SK-N-SH (cell line): Measurements from ENCODE around the gene TEX44. TPM values are rescaled to one million over a fixed set of nuclear protein-coding genes. Genes with fewer than 3 reads are reported as not detected.

Experiments
- CTCF ChIA-PET: fragments of 300-600, 350-600 bp; formaldehyde crosslinking; extraction: SDS; loops from one replicate; lab custom pipeline; 2021; lab: Yijun Ruan, JAX
- POLR2A ChIA-PET: fragments of 350-600 bp; sonication (Branson Sonifier 250); formaldehyde crosslinking; extraction: SDS; loops from one replicate; lab custom pipeline; 2020; ENCODE audit warnings: antibody characterized with exemption, inconsistent platforms; lab: Yijun Ruan, JAX
- DNase-seq: peaks from one replicate; pipeline ENCODE4 v3.0.0; 2012
- H2AFZ ChIP-seq: fragments of 200-600 bp; sonication (generic); 2 replicates; pipeline ENCODE4 v1.8.1; 2016; ENCODE audit warnings: antibody characterized with exemption, mild to moderate bottlenecking, low read depth
- H3F3A ChIP-seq: fragments of 200-600 bp; sonication (generic); replicated peaks from 2 replicates; pipeline ENCODE3; 2016; ENCODE audit warnings: antibody characterized with exemption, mild to moderate bottlenecking; ENCODE audit not compliant: insufficient read depth
- H3K27ac ChIP-seq, 2 experiments: fragments of 200-500 bp in 1 of 2; fragments of 200-600 bp in 1 of 2; sonication (Bioruptor generic) in 1 of 2; sonication (generic), shearing (Covaris generic) in 1 of 2; 2 replicates each; pipeline versions ENCODE4 v1.5.1 to v1.6.1; 2014 to 2016; ENCODE audit warnings: low read depth in 2 of 2, inconsistent platforms in 1 of 2, low read length in 1 of 2, mild to moderate bottlenecking in 1 of 2, mixed read lengths in 1 of 2
- H3K27me3 ChIP-seq: fragments of 200-600 bp; sonication (generic), shearing (Covaris generic); 2 replicates; pipeline ENCODE4 v1.6.1; 2016; ENCODE audit warnings: mixed run types; ENCODE audit not compliant: insufficient read depth
- H3K36me3 ChIP-seq, 2 experiments: fragments of 200-500 bp in 1 of 2; fragments of 200-600 bp in 1 of 2; sonication (Bioruptor generic) in 1 of 2; sonication (generic) in 1 of 2; replicated peaks in 1 of 2; 2 replicates each; pipeline versions ENCODE3 to v1.5.1; 2014 to 2016; ENCODE audit warnings: low read length in 1 of 2, mild to moderate bottlenecking in 1 of 2; ENCODE audit not compliant: insufficient read depth in 2 of 2, control insufficient read depth in 1 of 2
- H3K4me1 ChIP-seq, 2 experiments: fragments of 200-500 bp in 1 of 2; fragments of 200-600 bp in 1 of 2; sonication (Bioruptor generic) in 1 of 2; sonication (generic), shearing (Covaris generic) in 1 of 2; 2 replicates each; pipeline versions ENCODE4 v1.5.1 to v1.6.1; 2014 to 2016; ENCODE audit warnings: low read depth in 1 of 2, low read length in 1 of 2, mixed run types in 1 of 2; ENCODE audit not compliant: insufficient read depth in 2 of 2, control insufficient read depth in 1 of 2
- H3K4me2 ChIP-seq: fragments of 200-600 bp; sonication (generic), shearing (Covaris generic); 2 replicates; pipeline ENCODE4 v1.6.1; 2017; ENCODE audit warnings: mixed run types
- H3K4me3 ChIP-seq, 2 experiments: fragments of 200-500 bp in 1 of 2; fragments of 200-600 bp in 1 of 2; sonication (Bioruptor generic) in 1 of 2; sonication (generic), shearing (Covaris generic) in 1 of 2; 2 replicates each; pipeline versions ENCODE4 v1.5.1 to v1.8.1; 2014 to 2016; ENCODE audit warnings: low read depth in 2 of 2, inconsistent platforms in 1 of 2, low read length in 1 of 2, mild to moderate bottlenecking in 1 of 2, mixed read lengths in 1 of 2, moderate library complexity in 1 of 2
- H3K79me2 ChIP-seq: fragments of 200-600 bp; sonication (generic); 2 replicates; pipeline ENCODE4 v1.8.1; 2017; ENCODE audit warnings: mild to moderate bottlenecking; ENCODE audit not compliant: insufficient read depth
- H3K9ac ChIP-seq: fragments of 200-600 bp; sonication (generic); 2 replicates; pipeline ENCODE4 v1.6.1; 2017; ENCODE audit warnings: mixed run types
- H3K9me2 ChIP-seq: fragments of 200-600 bp; sonication (generic); 2 replicates; pipeline ENCODE4 v1.6.1; 2017; ENCODE audit warnings: mixed run types
- H3K9me3 ChIP-seq: fragments of 200-600 bp; sonication (generic); 2 replicates; pipeline ENCODE4 v1.6.1; 2017; ENCODE audit warnings: mixed run types, mild to moderate bottlenecking, moderate library complexity
- H4K20me1 ChIP-seq: fragments of 200-600 bp; sonication (generic); 2 replicates; pipeline ENCODE4 v1.6.1; 2017; ENCODE audit warnings: mild to moderate bottlenecking, mixed run types; ENCODE audit not compliant: insufficient read depth
- CHD2 ChIP-seq: fragments of 150-350 bp; IDR thresholded peaks from 2 replicates; pipeline ENCODE4 v1.6.1; 2018; ENCODE audit warnings: low read length; ENCODE audit not compliant: partially characterized antibody
- EP300 ChIP-seq, 2 experiments: IDR thresholded peaks; 2 replicates each; pipeline versions ENCODE4 v1.4.0 to v1.6.1; 2012; ENCODE audit warnings: borderline replicate concordance in 1 of 2, low read depth in 1 of 2, low read length in 1 of 2
- EZH2phosphoT487 ChIP-seq: fragments of 200-600 bp; sonication (generic); IDR thresholded peaks from 2 replicates; pipeline ENCODE4 v1.6.1; 2017; ENCODE audit warnings: low read depth, mixed run types, mild to moderate bottlenecking, antibody characterized with exemption, moderate library complexity, borderline replicate concordance
- FOXJ3 ChIP-seq: sonication (generic); formaldehyde crosslinking; IDR thresholded peaks from 2 replicates; pipeline ENCODE4 v1.5.1; 2020; ENCODE audit warnings: mild to moderate bottlenecking, missing genetic modification reagents
- MEF2A ChIP-seq: IDR thresholded peaks from 2 replicates; pipeline ENCODE4 v1.4.0; 2012; ENCODE audit warnings: low read depth, borderline replicate concordance
- MXI1 ChIP-seq: IDR thresholded peaks from 2 replicates; pipeline ENCODE4 v1.6.1; 2012; ENCODE audit warnings: mild to moderate bottlenecking, low read depth, low read length, improper control_type of control experiment
- NFIC ChIP-seq: IDR thresholded peaks from 2 replicates; pipeline ENCODE4 v1.4.0; 2012; ENCODE audit warnings: borderline replicate concordance
- NRF1 ChIP-seq: IDR thresholded peaks from 2 replicates; pipeline ENCODE4 v1.6.1; 2012; ENCODE audit warnings: low read depth, mild to moderate bottlenecking, low read length
- POLR2AphosphoS5 ChIP-seq: IDR thresholded peaks from 2 replicates; pipeline ENCODE4 v1.6.1; 2012; ENCODE audit warnings: low read depth, low read length
- RAD21 ChIP-seq: IDR thresholded peaks from 2 replicates; pipeline ENCODE4 v1.6.1; 2012; ENCODE audit warnings: mild to moderate bottlenecking, low read length
- RXRA ChIP-seq: IDR thresholded peaks from 2 replicates; pipeline ENCODE4 v1.4.0; 2012; ENCODE audit warnings: low read depth, mild to moderate bottlenecking, borderline replicate concordance
- SIN3A ChIP-seq: IDR thresholded peaks from 2 replicates; pipeline ENCODE4 v1.6.1; 2012; ENCODE audit warnings: low read depth, mild to moderate bottlenecking, low read length, moderate library complexity, borderline replicate concordance
- SMC3 ChIP-seq: IDR thresholded peaks from 2 replicates; pipeline ENCODE4 v1.6.1; 2012; ENCODE audit warnings: low read depth, low read length, improper control_type of control experiment
- TCF12 ChIP-seq: IDR thresholded peaks from 2 replicates; pipeline ENCODE4 v1.4.0; 2012
- TEAD4 ChIP-seq: IDR thresholded peaks from 2 replicates; pipeline ENCODE4 v1.4.0; 2012; ENCODE audit warnings: mild to moderate bottlenecking, borderline replicate concordance; ENCODE audit not compliant: insufficient read depth
- YY1 ChIP-seq: IDR thresholded peaks from 2 replicates; pipeline ENCODE4 v1.4.0; 2012; ENCODE audit warnings: low read depth, mild to moderate bottlenecking
- WGBS: methylation state at CpG from one replicate; pipeline ENCODE4 v1.1.6; 2017; ENCODE audit warnings: low lambda C conversion rate; 5-methylcytosine and 5-hydroxymethylcytosine counted together
- polyA plus RNA-seq, 3 experiments: library from polyadenylated mRNA; depleted of rRNA; stranded (reverse); fragments of >200 nt; gene quantifications; 2 replicates each; pipeline ENCODE4 v1.2.3, GENCODE V29; 2012
- TF ChIP-seq, protein P1 (sequence below): IDR thresholded peaks from 2 replicates; pipeline ENCODE4; 2012
- TF ChIP-seq, protein P2 (sequence below): fragments of 150-350 bp; IDR thresholded peaks from 2 replicates; pipeline ENCODE4 v1.6.1; 2016; ENCODE audit warnings: mild to moderate bottlenecking, low read depth, low read length
- TF ChIP-seq, protein P3 (sequence below): IDR thresholded peaks from 2 replicates; pipeline ENCODE4 v1.4.0; 2012; ENCODE audit warnings: low read depth, borderline replicate concordance
- TF ChIP-seq, protein P4 (sequence below): IDR thresholded peaks from 2 replicates; pipeline ENCODE4 v1.4.0; 2012; ENCODE audit warnings: low read depth
- TF ChIP-seq, protein P5 (sequence below): IDR thresholded peaks from 2 replicates; pipeline ENCODE4 v1.4.0; 2012; ENCODE audit warnings: low read depth, borderline replicate concordance

Gene TEX44
- polyA plus RNA-seq, 1 of the 3 experiments (the other 2 are of a cell fraction): not detected

DNA sequence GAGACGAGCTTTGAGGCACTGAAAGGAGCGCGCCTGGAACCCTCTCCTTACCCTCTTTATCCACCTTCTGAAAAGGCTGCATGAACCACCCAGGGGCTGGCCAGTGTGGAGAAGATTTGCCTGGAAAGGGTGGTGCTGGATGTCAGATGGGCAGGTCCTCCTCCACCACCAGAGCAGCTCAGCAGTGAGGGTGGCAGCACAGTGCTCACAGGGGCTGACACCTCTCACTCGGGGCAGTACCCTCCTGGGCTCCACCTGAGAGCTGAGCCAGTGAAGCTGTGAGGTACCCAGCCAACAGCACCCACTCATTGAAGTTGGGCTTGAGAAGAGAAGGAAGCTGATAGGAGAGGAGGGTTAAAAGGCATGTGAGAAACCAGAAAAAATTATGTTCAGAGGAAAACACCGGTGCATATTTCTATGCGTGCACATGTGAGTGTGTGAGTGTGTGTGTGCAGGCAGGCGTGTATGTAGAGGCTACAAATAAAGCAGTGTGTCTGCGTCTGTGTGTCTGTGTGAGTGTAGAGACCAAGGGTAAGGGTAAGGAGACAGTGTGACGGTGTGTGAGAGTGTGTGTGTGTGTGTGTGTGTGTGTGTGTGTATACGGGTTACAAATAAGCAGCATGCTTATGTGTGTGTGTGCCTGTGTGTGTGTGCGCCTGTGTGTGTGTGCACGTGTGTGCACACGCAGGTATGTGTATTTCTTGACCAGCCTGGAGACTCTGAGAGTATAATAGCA is 40.7 kb downstream of the TEX44 start:
- H3K27me3 ChIP-seq: no peaks in the 10 kb centered on the region
- H3K4me3 ChIP-seq: no peak overlapping the region
- H3K9me3 ChIP-seq: no peaks in the 10 kb centered on the region
- H3F3A ChIP-seq: peaks cover 9% of the 10 kb centered on the region
- no peaks in the 10 kb centered on the region for H3K9me2 ChIP-seq
- TF ChIP-seq EP300 (IDR thresholded peaks at IDR 0.05; ENCODE audit: borderline replicate concordance in 1 of 2, low read depth in 1 of 2, low read length in 1 of 2): no peak
- no peak for TF ChIP-seq SMC3
- no peak for TF ChIP-seq TEAD4
- TF ChIP-seq TCF12: no peak
- no peak for TF ChIP-seq RAD21
- TF ChIP-seq FOXJ3 (CRISPR knock-in tag): no peak
- TF ChIP-seq NRF1: no peak
- TF ChIP-seq POLR2AphosphoS5: no peak
- TF ChIP-seq YY1: no peak
- TF ChIP-seq, protein P1, sequence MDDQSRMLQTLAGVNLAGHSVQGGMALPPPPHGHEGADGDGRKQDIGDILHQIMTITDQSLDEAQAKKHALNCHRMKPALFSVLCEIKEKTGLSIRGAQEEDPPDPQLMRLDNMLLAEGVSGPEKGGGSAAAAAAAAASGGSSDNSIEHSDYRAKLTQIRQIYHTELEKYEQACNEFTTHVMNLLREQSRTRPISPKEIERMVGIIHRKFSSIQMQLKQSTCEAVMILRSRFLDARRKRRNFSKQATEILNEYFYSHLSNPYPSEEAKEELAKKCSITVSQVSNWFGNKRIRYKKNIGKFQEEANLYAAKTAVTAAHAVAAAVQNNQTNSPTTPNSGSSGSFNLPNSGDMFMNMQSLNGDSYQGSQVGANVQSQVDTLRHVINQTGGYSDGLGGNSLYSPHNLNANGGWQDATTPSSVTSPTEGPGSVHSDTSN: no peak
- TF ChIP-seq MXI1: no peak
- TF ChIP-seq NFIC: no peak
- H3K4me2 ChIP-seq: no peak overlapping the region
- no peaks in the 10 kb centered on the region for H3K4me1 ChIP-seq
- H3K79me2 ChIP-seq: no peaks in the 10 kb centered on the region
- DNase-seq: no peak
- CTCF ChIA-PET: interaction anchor here (0.6 to 1.5 kb wide), 6 partner anchors 32 to 149 kb away, joined by 3 to 4 read pairs (median 3); no protein-coding TSS in a partner anchor
- H4K20me1 ChIP-seq: no peaks in the 10 kb centered on the region
- no peak overlapping the region for H3K9ac ChIP-seq
- no peak overlapping the region for H2AFZ ChIP-seq
- 92% methylated on average over 12 of the region's 13 CpGs for WGBS
- H3K36me3 ChIP-seq: no peaks in the 10 kb centered on the region
- POLR2A ChIA-PET: no interaction called here
- no peak overlapping the region for H3K27ac ChIP-seq

DNA sequence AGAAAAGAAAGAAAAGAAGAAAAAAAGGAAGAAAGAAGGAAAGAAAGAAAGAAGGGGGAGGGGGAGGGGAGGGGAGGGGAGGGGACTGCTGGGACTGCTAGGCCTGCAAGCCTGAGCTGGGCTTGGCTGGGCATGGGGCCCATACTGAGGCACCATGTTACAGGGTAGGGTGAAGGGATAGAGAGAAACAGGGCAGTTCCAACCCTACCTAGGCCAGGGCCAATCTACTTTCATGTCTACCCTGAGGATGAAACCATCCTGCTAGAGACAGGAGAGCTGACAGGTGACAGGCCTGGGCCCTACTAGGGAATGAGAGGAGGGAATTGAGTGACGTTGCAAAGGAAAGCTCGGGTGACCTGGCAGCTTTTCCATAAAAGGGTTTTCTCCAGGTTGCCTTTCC is 41.7 kb downstream of the TEX44 start:
- no peaks in the 10 kb centered on the region for H3K4me1 ChIP-seq
- H3K4me2 ChIP-seq: no peak overlapping the region
- POLR2A ChIA-PET: no interaction called here
- no peaks in the 10 kb centered on the region for H3K36me3 ChIP-seq
- no peak overlapping the region for H3K27ac ChIP-seq
- no peaks in the 10 kb centered on the region for H3K9me2 ChIP-seq
- no peaks in the 10 kb centered on the region for H3K79me2 ChIP-seq
- TF ChIP-seq, protein P2, sequence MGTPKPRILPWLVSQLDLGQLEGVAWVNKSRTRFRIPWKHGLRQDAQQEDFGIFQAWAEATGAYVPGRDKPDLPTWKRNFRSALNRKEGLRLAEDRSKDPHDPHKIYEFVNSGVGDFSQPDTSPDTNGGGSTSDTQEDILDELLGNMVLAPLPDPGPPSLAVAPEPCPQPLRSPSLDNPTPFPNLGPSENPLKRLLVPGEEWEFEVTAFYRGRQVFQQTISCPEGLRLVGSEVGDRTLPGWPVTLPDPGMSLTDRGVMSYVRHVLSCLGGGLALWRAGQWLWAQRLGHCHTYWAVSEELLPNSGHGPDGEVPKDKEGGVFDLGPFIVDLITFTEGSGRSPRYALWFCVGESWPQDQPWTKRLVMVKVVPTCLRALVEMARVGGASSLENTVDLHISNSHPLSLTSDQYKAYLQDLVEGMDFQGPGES: no peak
- TF ChIP-seq RXRA (no peak), TEAD4 (no peak), NRF1 (no peak), MEF2A (no peak), SIN3A (no peak), CHD2 (no peak), RAD21 (no peak), EZH2phosphoT487 (no peak), FOXJ3 (CRISPR knock-in tag) (no peak), POLR2AphosphoS5 (no peak)
- TF ChIP-seq, protein P3, sequence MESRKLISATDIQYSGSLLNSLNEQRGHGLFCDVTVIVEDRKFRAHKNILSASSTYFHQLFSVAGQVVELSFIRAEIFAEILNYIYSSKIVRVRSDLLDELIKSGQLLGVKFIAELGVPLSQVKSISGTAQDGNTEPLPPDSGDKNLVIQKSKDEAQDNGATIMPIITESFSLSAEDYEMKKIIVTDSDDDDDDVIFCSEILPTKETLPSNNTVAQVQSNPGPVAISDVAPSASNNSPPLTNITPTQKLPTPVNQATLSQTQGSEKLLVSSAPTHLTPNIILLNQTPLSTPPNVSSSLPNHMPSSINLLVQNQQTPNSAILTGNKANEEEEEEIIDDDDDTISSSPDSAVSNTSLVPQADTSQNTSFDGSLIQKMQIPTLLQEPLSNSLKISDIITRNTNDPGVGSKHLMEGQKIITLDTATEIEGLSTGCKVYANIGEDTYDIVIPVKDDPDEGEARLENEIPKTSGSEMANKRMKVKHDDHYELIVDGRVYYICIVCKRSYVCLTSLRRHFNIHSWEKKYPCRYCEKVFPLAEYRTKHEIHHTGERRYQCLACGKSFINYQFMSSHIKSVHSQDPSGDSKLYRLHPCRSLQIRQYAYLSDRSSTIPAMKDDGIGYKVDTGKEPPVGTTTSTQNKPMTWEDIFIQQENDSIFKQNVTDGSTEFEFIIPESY: no peak
- TF ChIP-seq, protein P1: no peak
- TF ChIP-seq, protein P4, sequence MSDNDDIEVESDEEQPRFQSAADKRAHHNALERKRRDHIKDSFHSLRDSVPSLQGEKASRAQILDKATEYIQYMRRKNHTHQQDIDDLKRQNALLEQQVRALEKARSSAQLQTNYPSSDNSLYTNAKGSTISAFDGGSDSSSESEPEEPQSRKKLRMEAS: no peak
- TF ChIP-seq, protein P5, sequence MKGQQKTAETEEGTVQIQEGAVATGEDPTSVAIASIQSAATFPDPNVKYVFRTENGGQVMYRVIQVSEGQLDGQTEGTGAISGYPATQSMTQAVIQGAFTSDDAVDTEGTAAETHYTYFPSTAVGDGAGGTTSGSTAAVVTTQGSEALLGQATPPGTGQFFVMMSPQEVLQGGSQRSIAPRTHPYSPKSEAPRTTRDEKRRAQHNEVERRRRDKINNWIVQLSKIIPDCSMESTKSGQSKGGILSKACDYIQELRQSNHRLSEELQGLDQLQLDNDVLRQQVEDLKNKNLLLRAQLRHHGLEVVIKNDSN: no peak
- H2AFZ ChIP-seq: no peak overlapping the region
- no peaks in the 10 kb centered on the region for H4K20me1 ChIP-seq
- no peaks in the 10 kb centered on the region for H3K9me3 ChIP-seq
- 92% methylated on average over 2 of the region's 2 CpGs for WGBS
- no peak overlapping the region for H3K9ac ChIP-seq
- CTCF ChIA-PET: interaction anchor here (1.0 to 1.5 kb wide), 4 partner anchors 21 to 82 kb away, joined by 3 to 4 read pairs (median 4); no protein-coding TSS in a partner anchor
- no peaks in the 10 kb centered on the region for H3K27me3 ChIP-seq
- DNase-seq: no peak
- no peak overlapping the region for H3K4me3 ChIP-seq
- H3F3A ChIP-seq: peaks cover 9% of the 10 kb centered on the region
